Lower lobe of right lung (tissue), 2 donors: ENCODE results near the gene IL17B. TPM values are rescaled to one million over a fixed set of nuclear protein-coding genes. Genes with fewer than 3 reads are reported as not detected.

Experiments used
- ATAC-seq, 2 donors: fragments of 200-7000 bp; cut with Tn5 transposase; one replicate each; pipeline ENCODE4 v1.9.1; 2020 to 2022; ENCODE audit warnings: mild to moderate bottlenecking in 2 of 2, moderate library complexity in 2 of 2
- DNase-seq: peaks from one replicate; pipeline ENCODE4 v3.0.0-alpha.2; 2020
- H3K27ac ChIP-seq: fragments of 200-600 bp; one replicate; pipeline ENCODE4 v1.8.0; 2022
- H3K27me3 ChIP-seq: fragments of 200-600 bp; one replicate; pipeline ENCODE4 v1.8.0; 2022; ENCODE audit warnings: low read depth
- H3K36me3 ChIP-seq: fragments of 200-600 bp; one replicate; pipeline ENCODE4 v1.8.0; 2022; ENCODE audit warnings: mild to moderate bottlenecking
- H3K4me1 ChIP-seq: fragments of 200-600 bp; one replicate; pipeline ENCODE4 v1.8.0; 2022
- H3K4me3 ChIP-seq: fragments of 200-600 bp; one replicate; pipeline ENCODE4 v1.8.0; 2022; ENCODE audit warnings: mild to moderate bottlenecking
- H3K9me3 ChIP-seq: fragments of 200-600 bp; one replicate; pipeline ENCODE4 v1.8.0; 2022
- intact Hi-C: fragments of 100-400 bp; cut with DNase I; formaldehyde crosslinking; loops from one replicate; pipeline ENCODE4 v1.11.0; 2022
- total RNA-seq: library from RNA; stranded (reverse); fragmentation: NEBNext Ultra II Directional; extraction: Animal tissue kit (Norgen Biotek cat#: 25700); gene quantifications from one replicate; pipeline ENCODE4 v1.2.1, GENCODE V29; 2021
- TF ChIP-seq, protein P1 (sequence below): fragments of 200-600 bp; IDR thresholded peaks from one replicate; pipeline ENCODE4 v1.8.0; 2022; ENCODE audit warnings: antibody characterized with exemption, mild to moderate bottlenecking
- donor health status: DM: no; HTN: yes; CAD: no; lungs with severe emphysema.

Gene IL17B
- total RNA-seq, 1 donor from 2014 or later, result not detected

DNA sequence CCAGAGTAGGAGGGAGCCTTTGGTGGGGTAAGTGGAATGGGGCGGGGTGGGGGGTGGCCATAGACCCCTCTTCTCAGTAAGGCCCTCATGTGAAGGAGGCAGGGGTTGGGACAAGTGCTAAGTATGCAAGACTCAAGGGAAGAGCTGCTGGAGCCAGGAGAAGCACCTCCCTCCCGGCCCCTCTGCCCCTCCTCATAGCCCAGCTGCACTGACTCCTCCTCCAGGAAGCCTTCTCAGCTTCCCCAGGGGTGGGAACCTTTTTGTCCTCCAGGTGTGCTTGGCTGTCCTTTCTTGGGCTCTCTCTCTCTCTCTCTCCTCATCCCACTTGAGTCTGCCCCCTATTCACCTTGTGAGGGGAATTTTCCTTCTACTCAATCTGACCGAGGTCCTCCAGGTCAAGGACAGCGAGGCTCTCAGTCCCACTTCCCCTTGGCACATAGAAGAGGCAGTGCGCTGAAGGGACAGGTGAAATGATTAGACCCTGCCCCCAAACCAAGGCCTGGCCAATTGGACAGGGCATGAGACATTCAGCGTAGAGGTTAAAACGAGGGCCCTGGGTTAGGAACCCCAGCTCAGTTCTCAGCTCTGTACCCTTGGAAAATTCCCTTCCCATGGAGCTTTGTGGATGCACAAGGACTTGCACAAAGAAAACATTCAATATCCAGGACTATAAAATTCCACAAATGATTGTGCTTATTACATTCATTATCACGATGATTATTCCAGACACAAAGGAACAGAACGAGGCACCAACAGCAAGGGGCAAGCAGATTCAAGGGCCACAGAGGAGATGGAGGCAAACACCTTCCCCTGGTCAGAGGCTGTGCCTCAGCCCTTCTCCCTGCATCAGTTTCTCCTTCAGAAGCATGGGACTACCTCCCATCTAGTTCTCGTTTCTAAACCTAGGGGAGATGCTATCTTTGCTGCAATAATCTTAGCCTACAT lies 45.6 kb upstream of the IL17B start:
- Histone ChIP-seq H3K4me1 (peaks cover 80% of the 10 kb centered on the region), H3K27me3 (no peaks in the 10 kb centered on the region), H3K36me3 (peaks cover 42% of the 10 kb centered on the region), H3K4me3 (no peak overlapping the region), H3K27ac (peak overlapping the region; percentile 84), H3K9me3 (no peaks in the 10 kb centered on the region)
- DNase-seq (no peak), ATAC-seq (no peak)
- TF ChIP-seq, protein P1, sequence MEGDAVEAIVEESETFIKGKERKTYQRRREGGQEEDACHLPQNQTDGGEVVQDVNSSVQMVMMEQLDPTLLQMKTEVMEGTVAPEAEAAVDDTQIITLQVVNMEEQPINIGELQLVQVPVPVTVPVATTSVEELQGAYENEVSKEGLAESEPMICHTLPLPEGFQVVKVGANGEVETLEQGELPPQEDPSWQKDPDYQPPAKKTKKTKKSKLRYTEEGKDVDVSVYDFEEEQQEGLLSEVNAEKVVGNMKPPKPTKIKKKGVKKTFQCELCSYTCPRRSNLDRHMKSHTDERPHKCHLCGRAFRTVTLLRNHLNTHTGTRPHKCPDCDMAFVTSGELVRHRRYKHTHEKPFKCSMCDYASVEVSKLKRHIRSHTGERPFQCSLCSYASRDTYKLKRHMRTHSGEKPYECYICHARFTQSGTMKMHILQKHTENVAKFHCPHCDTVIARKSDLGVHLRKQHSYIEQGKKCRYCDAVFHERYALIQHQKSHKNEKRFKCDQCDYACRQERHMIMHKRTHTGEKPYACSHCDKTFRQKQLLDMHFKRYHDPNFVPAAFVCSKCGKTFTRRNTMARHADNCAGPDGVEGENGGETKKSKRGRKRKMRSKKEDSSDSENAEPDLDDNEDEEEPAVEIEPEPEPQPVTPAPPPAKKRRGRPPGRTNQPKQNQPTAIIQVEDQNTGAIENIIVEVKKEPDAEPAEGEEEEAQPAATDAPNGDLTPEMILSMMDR, result no peak
- intact Hi-C loops, result no loop called here

DNA sequence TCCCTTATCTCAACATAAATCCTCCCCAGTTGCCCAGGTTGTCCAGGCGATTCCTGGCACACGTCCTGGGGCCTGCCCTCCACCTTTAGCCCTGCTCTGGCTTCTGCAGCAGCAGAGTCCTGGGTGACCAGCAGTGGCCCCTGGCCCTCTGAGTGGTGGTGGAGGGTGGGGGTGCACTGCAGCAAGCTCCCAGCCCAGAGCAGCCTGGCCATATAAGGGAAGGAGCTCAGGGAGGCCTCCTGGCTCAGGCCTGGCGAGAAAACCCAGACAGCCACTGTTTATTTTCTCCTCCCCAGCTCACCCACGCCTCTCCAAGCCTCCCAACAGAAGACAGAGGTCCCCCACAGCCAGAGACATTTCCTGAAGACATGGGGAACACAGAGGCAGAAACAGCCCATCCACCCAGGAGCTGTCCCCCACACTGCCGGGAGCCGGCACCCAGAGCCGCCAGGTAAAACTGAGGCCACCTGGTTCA lies 44.7 kb upstream of the IL17B start:
- TF ChIP-seq, protein P1, result no peak
- peak overlapping the region; percentile 84 for H3K27ac ChIP-seq
- DNase-seq, result no peak

DNA sequence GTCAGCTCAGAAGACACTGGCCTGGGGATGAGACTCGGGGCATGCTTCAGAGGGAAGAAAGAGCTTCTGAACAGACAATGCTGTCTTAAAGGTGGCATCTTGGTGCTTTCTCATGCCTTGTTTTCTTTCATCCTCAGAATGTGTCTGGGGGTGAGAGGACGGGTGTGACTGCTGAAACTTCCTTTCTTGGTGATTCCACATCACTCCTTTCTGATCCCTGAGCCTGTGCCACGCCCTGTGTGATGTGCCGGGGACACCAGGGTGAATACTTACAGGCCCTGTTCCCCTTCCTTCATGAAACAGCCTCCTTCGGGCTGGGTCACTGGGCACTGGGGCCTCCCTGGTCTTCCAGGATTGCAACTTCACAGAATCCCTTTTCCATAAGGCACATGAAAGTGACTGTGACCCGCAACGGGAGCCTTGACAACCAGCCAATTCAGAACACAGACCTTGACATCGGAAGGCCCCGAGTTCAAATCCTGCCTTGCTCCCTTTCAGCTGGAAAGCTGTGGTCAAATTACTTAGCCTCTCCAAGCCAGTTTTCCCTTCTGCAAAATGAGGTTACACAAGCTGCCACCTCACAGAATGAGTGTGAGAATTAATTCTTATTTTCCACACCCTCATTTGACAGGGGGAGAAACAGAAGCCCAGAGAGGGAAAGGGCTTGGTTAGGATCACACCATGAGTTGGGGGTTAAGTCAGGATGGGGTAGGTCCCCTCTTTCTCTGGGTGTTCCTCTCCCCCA lies 44.1 kb upstream of the IL17B start:
- H3K36me3 ChIP-seq, result peaks cover 42% of the 10 kb centered on the region

More for the DNA sequence above, 44.7 kb upstream of the IL17B start:
- H3K4me1 ChIP-seq, result peaks cover 79% of the 10 kb centered on the region
- H3K36me3 ChIP-seq, result peaks cover 42% of the 10 kb centered on the region
- H3K27me3 ChIP-seq, result no peaks in the 10 kb centered on the region
- peak in 1 of 2 donors; percentile 9 for ATAC-seq
- no peaks in the 10 kb centered on the region for H3K9me3 ChIP-seq
- no peak overlapping the region for H3K4me3 ChIP-seq
- intact Hi-C loops, result no loop called here

DNA sequence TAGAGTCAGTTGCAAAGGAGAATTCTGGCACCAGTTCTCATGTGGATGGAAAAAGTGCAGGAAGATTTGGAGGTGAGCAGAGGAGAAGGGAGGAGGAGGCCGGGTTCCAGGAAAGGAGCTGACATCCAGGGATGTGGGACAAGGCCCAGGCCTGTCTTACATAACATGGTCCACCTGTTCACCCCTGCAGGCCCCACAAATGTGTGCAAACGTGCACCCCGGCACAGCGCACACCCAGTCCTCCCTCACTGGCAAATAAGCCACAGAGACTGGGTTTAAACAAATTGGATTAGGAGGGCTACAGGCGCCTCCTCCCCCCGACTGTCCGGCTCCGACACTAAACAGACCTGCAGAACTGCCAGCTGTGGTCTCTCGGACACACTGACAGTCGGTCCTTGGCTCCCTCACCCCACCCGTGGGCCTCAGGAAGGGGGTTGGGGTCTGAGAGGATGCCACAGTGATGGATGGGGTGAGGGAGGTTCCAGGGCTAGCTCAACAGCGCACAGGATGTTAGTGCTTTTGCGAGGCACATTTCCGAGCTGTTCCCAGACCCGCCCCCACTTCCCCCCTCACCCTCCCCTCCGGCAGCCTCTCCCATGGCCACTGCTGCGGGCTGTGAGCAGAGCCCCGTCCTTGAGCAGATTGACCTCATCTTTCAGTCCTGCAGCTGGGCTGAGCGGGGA lies 43.4 kb upstream of the IL17B start:
- Histone ChIP-seq H3K9me3 (no peaks in the 10 kb centered on the region), H3K36me3 (peaks cover 39% of the 10 kb centered on the region), H3K27me3 (no peaks in the 10 kb centered on the region), H3K4me1 (peaks cover 86% of the 10 kb centered on the region), H3K27ac (peak overlapping the region; percentile 84), H3K4me3 (no peak overlapping the region)
- ATAC-seq (peak; percentile 76 to 78), DNase-seq (peak; percentile 61)
- intact Hi-C loops, result no loop called here
- TF ChIP-seq, protein P1, result no peak

More for the DNA sequence above, 44.1 kb upstream of the IL17B start:
- peaks cover 79% of the 10 kb centered on the region for H3K4me1 ChIP-seq
- DNase-seq (no peak), ATAC-seq (no peak)
- no peaks in the 10 kb centered on the region for H3K9me3 ChIP-seq
- intact Hi-C loops, result no loop called here
- peak overlapping the region; percentile 84 for H3K27ac ChIP-seq
- TF ChIP-seq, protein P1, result no peak
- no peaks in the 10 kb centered on the region for H3K27me3 ChIP-seq
- H3K4me3 ChIP-seq, result no peak overlapping the region

DNA sequence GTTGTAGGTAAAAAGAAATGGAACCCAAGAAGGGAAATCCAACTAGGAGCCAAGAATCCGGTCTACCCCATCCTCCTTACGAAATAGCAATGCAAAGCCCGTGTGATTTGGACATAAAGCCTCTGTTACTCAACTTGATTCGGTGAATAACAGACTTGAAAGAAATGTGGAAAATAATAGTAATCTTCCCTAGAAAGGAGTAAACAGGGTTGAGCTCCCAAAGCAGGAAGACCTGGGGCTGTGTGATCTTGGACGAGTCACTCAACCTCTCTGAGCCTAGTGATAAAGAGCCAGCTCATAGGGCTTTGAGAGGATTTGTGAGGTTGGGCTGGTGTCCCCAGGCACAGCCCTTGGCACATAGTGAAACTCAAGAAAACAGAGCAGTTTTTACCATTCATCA lies 42.7 kb upstream of the IL17B start:
- peaks cover 93% of the 10 kb centered on the region for H3K4me1 ChIP-seq
- TF ChIP-seq, protein P1, result no peak

More for the DNA sequence above, 42.7 kb upstream of the IL17B start:
- ATAC-seq, result no peak
- no peak for DNase-seq
- Histone ChIP-seq H3K4me3 (peak overlapping the region; percentile 2), H3K9me3 (no peaks in the 10 kb centered on the region), H3K27ac (peak overlapping the region; percentile 84), H3K36me3 (peaks cover 33% of the 10 kb centered on the region), H3K27me3 (no peaks in the 10 kb centered on the region)
- intact Hi-C loops, result no loop called here
